ENCODE results near the gene CUBN. TPM values are rescaled to one million over a fixed set of nuclear protein-coding genes. Genes with fewer than 3 reads are reported as not detected.

Gene CUBN
- total and polyA plus RNA-seq, 10 of the 15 experiments (the other 5 are each of a cell fraction or from before 2014, with no cell fraction given), result under 0.01 to 0.14 (median 0.02) TPM; not detected in 6

DNA sequence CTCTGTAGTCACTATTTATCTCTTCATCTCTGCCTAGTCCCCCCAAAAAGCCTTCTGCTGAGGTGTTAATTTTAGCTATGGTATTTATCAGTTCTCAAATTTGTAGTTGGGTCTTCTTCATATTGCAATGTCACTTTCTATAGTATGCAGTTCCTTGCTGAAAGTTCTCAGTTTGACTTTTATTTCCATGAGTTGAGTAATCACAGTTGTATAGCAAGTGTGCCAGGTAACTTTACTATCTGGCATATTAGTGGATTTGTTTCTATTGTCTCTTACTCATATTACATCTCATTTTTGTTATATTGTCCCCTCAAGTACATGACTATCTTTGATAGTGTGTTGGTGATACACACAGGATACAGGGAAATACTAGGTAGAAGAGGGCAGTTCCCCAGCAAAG is 152.8 kb downstream of the CUBN start:
- ATAC-seq (no peak), DNase-seq (ENCODE audit: low read depth, low spot score) (no peak), FAIRE-seq (no peak)
- ChIA-PET POLR2A (no interaction called here), SMC1A (ENCODE audit: uncharacterized antibody, unreplicated experiment) (no interaction called here), CTCF (no interaction called here), RAD21 (ENCODE audit: unreplicated experiment) (no interaction called here)
- in situ Hi-C loops (cut with MboI), result no loop called here
- TF ChIP-seq EZH2 (IDR thresholded peaks at IDR 0.05; ENCODE audit: borderline replicate concordance, control insufficient read depth, low read depth, low read length) (no peak), NR2C1 (IDR thresholded peaks at IDR 0.05) (no peak), FOXK2 (IDR thresholded peaks at IDR 0.05) (no peak), FOXM1 (IDR thresholded peaks at IDR 0.05; ENCODE audit: low read depth, low read length) (no peak), PAX8 (IDR thresholded peaks at IDR 0.05) (no peak), SIN3A (IDR thresholded peaks at IDR 0.05; ENCODE audit: low read depth, low read length) (no peak), MTA2 (IDR thresholded peaks at IDR 0.05; ENCODE audit: low read depth) (no peak), MEF2B (IDR thresholded peaks at IDR 0.05; ENCODE audit: partially characterized antibody, poor library complexity, severe bottlenecking) (no peak), STAT3 (IDR thresholded peaks at IDR 0.05; ENCODE audit: low read depth, low read length) (no peak), MTA3 (IDR thresholded peaks at IDR 0.05; ENCODE audit: borderline replicate concordance, low read length) (no peak), ESRRA (IDR thresholded peaks at IDR 0.05; ENCODE audit: low read length) (no peak), RUNX3 (IDR thresholded peaks at IDR 0.05; ENCODE audit: low read length) (no peak), SIX5 (IDR thresholded peaks at IDR 0.05; ENCODE audit: low read depth, low read length, severe bottlenecking) (no peak), NR2C2 (IDR thresholded peaks at IDR 0.05; ENCODE audit: borderline replicate concordance, control insufficient read depth, insufficient read length, low read depth) (no peak), RAD51 (IDR thresholded peaks at IDR 0.05) (no peak), NBN (IDR thresholded peaks at IDR 0.05) (no peak)
- TF ChIP-seq, protein P1, sequence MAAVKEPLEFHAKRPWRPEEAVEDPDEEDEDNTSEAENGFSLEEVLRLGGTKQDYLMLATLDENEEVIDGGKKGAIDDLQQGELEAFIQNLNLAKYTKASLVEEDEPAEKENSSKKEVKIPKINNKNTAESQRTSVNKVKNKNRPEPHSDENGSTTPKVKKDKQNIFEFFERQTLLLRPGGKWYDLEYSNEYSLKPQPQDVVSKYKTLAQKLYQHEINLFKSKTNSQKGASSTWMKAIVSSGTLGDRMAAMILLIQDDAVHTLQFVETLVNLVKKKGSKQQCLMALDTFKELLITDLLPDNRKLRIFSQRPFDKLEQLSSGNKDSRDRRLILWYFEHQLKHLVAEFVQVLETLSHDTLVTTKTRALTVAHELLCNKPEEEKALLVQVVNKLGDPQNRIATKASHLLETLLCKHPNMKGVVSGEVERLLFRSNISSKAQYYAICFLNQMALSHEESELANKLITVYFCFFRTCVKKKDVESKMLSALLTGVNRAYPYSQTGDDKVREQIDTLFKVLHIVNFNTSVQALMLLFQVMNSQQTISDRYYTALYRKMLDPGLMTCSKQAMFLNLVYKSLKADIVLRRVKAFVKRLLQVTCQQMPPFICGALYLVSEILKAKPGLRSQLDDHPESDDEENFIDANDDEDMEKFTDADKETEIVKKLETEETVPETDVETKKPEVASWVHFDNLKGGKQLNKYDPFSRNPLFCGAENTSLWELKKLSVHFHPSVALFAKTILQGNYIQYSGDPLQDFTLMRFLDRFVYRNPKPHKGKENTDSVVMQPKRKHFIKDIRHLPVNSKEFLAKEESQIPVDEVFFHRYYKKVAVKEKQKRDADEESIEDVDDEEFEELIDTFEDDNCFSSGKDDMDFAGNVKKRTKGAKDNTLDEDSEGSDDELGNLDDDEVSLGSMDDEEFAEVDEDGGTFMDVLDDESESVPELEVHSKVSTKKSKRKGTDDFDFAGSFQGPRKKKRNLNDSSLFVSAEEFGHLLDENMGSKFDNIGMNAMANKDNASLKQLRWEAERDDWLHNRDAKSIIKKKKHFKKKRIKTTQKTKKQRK (IDR thresholded peaks at IDR 0.05; ENCODE audit: low read depth, low read length), result no peak
- TF ChIP-seq, protein P2, sequence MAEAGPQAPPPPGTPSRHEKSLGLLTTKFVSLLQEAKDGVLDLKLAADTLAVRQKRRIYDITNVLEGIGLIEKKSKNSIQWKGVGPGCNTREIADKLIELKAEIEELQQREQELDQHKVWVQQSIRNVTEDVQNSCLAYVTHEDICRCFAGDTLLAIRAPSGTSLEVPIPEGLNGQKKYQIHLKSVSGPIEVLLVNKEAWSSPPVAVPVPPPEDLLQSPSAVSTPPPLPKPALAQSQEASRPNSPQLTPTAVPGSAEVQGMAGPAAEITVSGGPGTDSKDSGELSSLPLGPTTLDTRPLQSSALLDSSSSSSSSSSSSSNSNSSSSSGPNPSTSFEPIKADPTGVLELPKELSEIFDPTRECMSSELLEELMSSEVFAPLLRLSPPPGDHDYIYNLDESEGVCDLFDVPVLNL (IDR thresholded peaks at IDR 0.05; ENCODE audit: low read depth, low read length), result no peak
- TF ChIP-seq, protein P3, sequence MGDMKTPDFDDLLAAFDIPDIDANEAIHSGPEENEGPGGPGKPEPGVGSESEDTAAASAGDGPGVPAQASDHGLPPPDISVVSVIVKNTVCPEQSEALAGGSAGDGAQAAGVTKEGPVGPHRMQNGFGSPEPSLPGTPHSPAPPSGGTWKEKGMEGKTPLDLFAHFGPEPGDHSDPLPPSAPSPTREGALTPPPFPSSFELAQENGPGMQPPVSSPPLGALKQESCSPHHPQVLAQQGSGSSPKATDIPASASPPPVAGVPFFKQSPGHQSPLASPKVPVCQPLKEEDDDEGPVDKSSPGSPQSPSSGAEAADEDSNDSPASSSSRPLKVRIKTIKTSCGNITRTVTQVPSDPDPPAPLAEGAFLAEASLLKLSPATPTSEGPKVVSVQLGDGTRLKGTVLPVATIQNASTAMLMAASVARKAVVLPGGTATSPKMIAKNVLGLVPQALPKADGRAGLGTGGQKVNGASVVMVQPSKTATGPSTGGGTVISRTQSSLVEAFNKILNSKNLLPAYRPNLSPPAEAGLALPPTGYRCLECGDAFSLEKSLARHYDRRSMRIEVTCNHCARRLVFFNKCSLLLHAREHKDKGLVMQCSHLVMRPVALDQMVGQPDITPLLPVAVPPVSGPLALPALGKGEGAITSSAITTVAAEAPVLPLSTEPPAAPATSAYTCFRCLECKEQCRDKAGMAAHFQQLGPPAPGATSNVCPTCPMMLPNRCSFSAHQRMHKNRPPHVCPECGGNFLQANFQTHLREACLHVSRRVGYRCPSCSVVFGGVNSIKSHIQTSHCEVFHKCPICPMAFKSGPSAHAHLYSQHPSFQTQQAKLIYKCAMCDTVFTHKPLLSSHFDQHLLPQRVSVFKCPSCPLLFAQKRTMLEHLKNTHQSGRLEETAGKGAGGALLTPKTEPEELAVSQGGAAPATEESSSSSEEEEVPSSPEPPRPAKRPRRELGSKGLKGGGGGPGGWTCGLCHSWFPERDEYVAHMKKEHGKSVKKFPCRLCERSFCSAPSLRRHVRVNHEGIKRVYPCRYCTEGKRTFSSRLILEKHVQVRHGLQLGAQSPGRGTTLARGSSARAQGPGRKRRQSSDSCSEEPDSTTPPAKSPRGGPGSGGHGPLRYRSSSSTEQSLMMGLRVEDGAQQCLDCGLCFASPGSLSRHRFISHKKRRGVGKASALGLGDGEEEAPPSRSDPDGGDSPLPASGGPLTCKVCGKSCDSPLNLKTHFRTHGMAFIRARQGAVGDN (IDR thresholded peaks at IDR 0.05), result no peak
- Histone ChIP-seq H3K27me3 (replicated peaks in 1 of 2; ENCODE audit: control insufficient read depth in 2 of 2, insufficient read depth in 2 of 2, low read length in 1 of 2) (no peaks in the 10 kb centered on the region), H3K27ac (ENCODE audit: control insufficient read depth, insufficient read depth) (no peak overlapping the region), H3K9me3 (replicated peaks; ENCODE audit: control insufficient read depth, insufficient read depth, low read length) (no peaks in the 10 kb centered on the region), H3K36me3 (ENCODE audit: control insufficient read depth in 2 of 2, insufficient read depth in 2 of 2, low read length in 1 of 2) (no peaks in the 10 kb centered on the region), H3K4me2 (ENCODE audit: control insufficient read depth, insufficient read depth) (no peak overlapping the region), H4K20me1 (ENCODE audit: control insufficient read depth, insufficient read depth) (no peaks in the 10 kb centered on the region), H3K4me1 (ENCODE audit: control insufficient read depth, insufficient read depth, low read length) (no peaks in the 10 kb centered on the region), H3K9ac (ENCODE audit: control insufficient read depth, insufficient read depth, low read length) (no peak overlapping the region), H3K79me2 (ENCODE audit: control insufficient read depth, insufficient read depth, low read length) (no peaks in the 10 kb centered on the region), H3K4me3 (no peak overlapping the region), H2AFZ (ENCODE audit: control insufficient read depth, low read depth, low read length) (no peak overlapping the region)
- BruUV-seq (replicated peaks), result no TSS peak
- intact Hi-C loops (cut with micrococcal nuclease; ENCODE audit: unreplicated experiment), result no loop called here

Measured in GM12878 (cell line).